CD4-positive, alpha-beta T cell (primary cell): ENCODE results near the gene GAB1. TPM values are rescaled to one million over a fixed set of nuclear protein-coding genes. Genes with fewer than 3 reads are reported as not detected.

ENCODE experiments used
- ATAC-seq: fragments of 200-7000 bp; cut with Tn5 transposase; one replicate; pipeline ENCODE4 v1.10.0; 2022; ENCODE audit warnings: mild to moderate bottlenecking; ENCODE audit not compliant: poor library complexity
- CTCF ChIA-PET: fragments of 350-600 bp; sonication (Branson Sonifier 250); formaldehyde crosslinking; loops from one replicate; lab custom pipeline; 2021; ENCODE audit warnings: antibody characterized with exemption, inconsistent platforms; lab: Charles Lee
- POLR2A ChIA-PET: fragments of 350-600 bp; sonication (Branson Sonifier 250); formaldehyde crosslinking; loops from one replicate; lab custom pipeline; 2021; ENCODE audit warnings: antibody characterized with exemption, inconsistent platforms; lab: Charles Lee
- DNase-seq, 14 experiments: peaks; one replicate each; pipeline ENCODE4 v3.0.0-alpha.2; 2013 to 2020; ENCODE audit warnings: mixed read lengths in 2 of 14
- H3K27ac ChIP-seq, 2 donors: one replicate each; pipeline versions ENCODE4 v1.5.1 to v1.7.0; 2013; ENCODE audit warnings: low read length in 2 of 2, low read depth in 1 of 2, mild to moderate bottlenecking in 1 of 2
- H3K27me3 ChIP-seq, 2 experiments: 1 replicate in 1 of 2; 2 replicates in 1 of 2; pipeline versions ENCODE4 v1.6.1 to v1.7.0; 2013; ENCODE audit warnings: low read length in 2 of 2, control low read depth in 1 of 2, mild to moderate bottlenecking in 1 of 2, moderate library complexity in 1 of 2; ENCODE audit not compliant: insufficient read depth in 2 of 2, control insufficient read depth in 1 of 2
- H3K36me3 ChIP-seq: one replicate; pipeline ENCODE4 v1.6.1; 2013; ENCODE audit warnings: low read length, control low read depth; ENCODE audit not compliant: insufficient read depth
- H3K4me1 ChIP-seq: one replicate; pipeline ENCODE4 v1.6.1; 2013; ENCODE audit warnings: low read length, control low read depth; ENCODE audit not compliant: insufficient read depth
- H3K4me3 ChIP-seq: one replicate; pipeline ENCODE4 v1.5.1; 2013; ENCODE audit warnings: mild to moderate bottlenecking, low read length, moderate library complexity
- H3K9me3 ChIP-seq, 2 experiments: 1 replicate in 1 of 2; 2 replicates in 1 of 2; pipeline versions ENCODE4 v1.6.1 to v1.7.0; 2013; ENCODE audit warnings: low read length in 2 of 2, mild to moderate bottlenecking in 2 of 2, control low read depth in 1 of 2, moderate library complexity in 1 of 2; ENCODE audit not compliant: control insufficient read depth in 1 of 2, insufficient read depth in 1 of 2
- H3K27ac Mint-ChIP-seq: one replicate; pipeline ENCODE4 v1.8.0; 2020; ENCODE audit warnings: mixed read lengths
- H3K27me3 Mint-ChIP-seq: one replicate; pipeline ENCODE4 v1.8.0; 2021; ENCODE audit warnings: mixed read lengths
- H3K36me3 Mint-ChIP-seq: one replicate; pipeline ENCODE4 v1.8.0; 2021; ENCODE audit warnings: low read depth, mixed read lengths
- H3K4me1 Mint-ChIP-seq: one replicate; pipeline ENCODE4 v1.8.0; 2021; ENCODE audit warnings: low read depth, mixed read lengths
- H3K4me3 Mint-ChIP-seq: one replicate; pipeline ENCODE4 v1.8.0; 2020; ENCODE audit warnings: mild to moderate bottlenecking, mixed read lengths
- H3K9me3 Mint-ChIP-seq: one replicate; pipeline ENCODE4 v1.8.0; 2020; ENCODE audit warnings: mixed read lengths
- CTCF ChIP-seq: fragments of 200-600 bp; IDR thresholded peaks from one replicate; pipeline ENCODE4 v1.8.0; 2022; ENCODE audit warnings: antibody characterized with exemption, mild to moderate bottlenecking
- intact Hi-C, 2 experiments: fragments of 100-400 bp; cut with DNase I in 1 of 2; cut with micrococcal nuclease in 1 of 2; formaldehyde crosslinking; loops; one replicate each; pipeline versions ENCODE4 v1.15.1 to v1.9.0; 2023 to 2025; cut with DNase I, micrococcal nuclease
- total RNA-seq, 174 experiments: library from RNA in 2 of 174; stranded (reverse) in 2 of 174; gene quantifications; one replicate each; pipeline ENCODE4 v1.2.3 and lab custom pipeline; 2021 to 2026

Gene GAB1
- total RNA-seq, 2 experiments from 2014 or later: 0.27 to 0.64 TPM

- Mint-ChIP-seq H3K36me3 (no peaks in the 10 kb centered on the region), H3K27ac (no peak overlapping the region), H3K27me3 (peaks cover 12% of the 10 kb centered on the region), H3K9me3 (no peaks in the 10 kb centered on the region), H3K4me3 (no peak overlapping the region), H3K4me1 (peaks cover 17% of the 10 kb centered on the region)
- intact Hi-C loops: no loop called here
- ChIA-PET POLR2A (no interaction called here), CTCF (no interaction called here)
- DNase-seq (no peak), ATAC-seq (no peak)
- Histone ChIP-seq H3K9me3 (no peaks in the 10 kb centered on the region), H3K27me3 (no peaks in the 10 kb centered on the region), H3K36me3 (no peaks in the 10 kb centered on the region), H3K4me3 (no peak overlapping the region), H3K4me1 (no peaks in the 10 kb centered on the region), H3K27ac (no peak overlapping the region)
- TF ChIP-seq CTCF: no peak
Observed at GRCh38 chr4:143407888-143408287, 71.2 kb downstream of the GAB1 start.

GRCh38 chr4:143410015-143410414 is 73.3 kb downstream of the GAB1 start:
- TF ChIP-seq CTCF: no peak
- Mint-ChIP-seq H3K27ac (no peak overlapping the region), H3K4me1 (peaks cover 6% of the 10 kb centered on the region), H3K4me3 (no peak overlapping the region), H3K9me3 (no peaks in the 10 kb centered on the region), H3K27me3 (peaks cover 12% of the 10 kb centered on the region), H3K36me3 (no peaks in the 10 kb centered on the region)
- no peak overlapping the region for H3K27ac ChIP-seq
- no peak overlapping the region for H3K4me3 ChIP-seq
- no peaks in the 10 kb centered on the region for H3K27me3 ChIP-seq
- no peaks in the 10 kb centered on the region for H3K9me3 ChIP-seq
- no peaks in the 10 kb centered on the region for H3K4me1 ChIP-seq
- ChIA-PET POLR2A (no interaction called here), CTCF (no interaction called here)
- no peaks in the 10 kb centered on the region for H3K36me3 ChIP-seq
- intact Hi-C loops: no loop called here
- no peak for DNase-seq
- no peak for ATAC-seq

GRCh38 chr4:143411527-143412419 is 75.1 kb downstream of the GAB1 start:
- no peaks in the 10 kb centered on the region for H3K9me3 ChIP-seq
- H3K27ac ChIP-seq: no peak overlapping the region
- TF ChIP-seq CTCF: no peak
- CTCF ChIA-PET: no interaction called here
- Mint-ChIP-seq H3K36me3 (no peaks in the 10 kb centered on the region), H3K9me3 (no peaks in the 10 kb centered on the region), H3K27me3 (peaks cover 12% of the 10 kb centered on the region), H3K4me3 (no peak overlapping the region), H3K27ac (no peak overlapping the region), H3K4me1 (no peaks in the 10 kb centered on the region)
- H3K27me3 ChIP-seq: no peaks in the 10 kb centered on the region
- intact Hi-C loops: no loop called here
- DNase-seq: no peak
- ATAC-seq: no peak
- POLR2A ChIA-PET: no interaction called here
- H3K4me1 ChIP-seq: no peaks in the 10 kb centered on the region
- H3K4me3 ChIP-seq: no peak overlapping the region
- H3K36me3 ChIP-seq: no peaks in the 10 kb centered on the region
